OCI-LY1 (cell line): Measurements from ENCODE around the gene EREG.

Experiments
- H2AFZ ChIP-seq: fragments of 200-600 bp; sonication (generic), shearing (Covaris generic); 2 replicates; pipeline ENCODE4 v1.6.0; 2014; ENCODE audit warnings: antibody characterized with exemption, mild to moderate bottlenecking, low read length
- H3F3A ChIP-seq: fragments of 200-600 bp; sonication (generic), shearing (Covaris generic); 2 replicates; pipeline ENCODE4 v1.6.0; 2014; ENCODE audit warnings: mild to moderate bottlenecking, antibody characterized with exemption, low read length, moderate library complexity; ENCODE audit not compliant: insufficient read depth
- H3K27ac ChIP-seq: fragments of 200-600 bp; sonication (generic); 2 replicates; pipeline ENCODE4 v1.5.1; 2014; ENCODE audit warnings: low read length, mixed run types, mild to moderate bottlenecking, low read depth; ENCODE audit not compliant: poor library complexity, severe bottlenecking
- H3K27me3 ChIP-seq: fragments of 200-600 bp; sonication (generic); 2 replicates; pipeline ENCODE4 v1.6.0; 2014; ENCODE audit warnings: antibody characterized with exemption, mild to moderate bottlenecking, low read length, moderate library complexity; ENCODE audit not compliant: insufficient read depth
- H3K36me3 ChIP-seq: fragments of 200-600 bp; sonication (generic); 2 replicates; pipeline ENCODE4 v1.6.1; 2014; ENCODE audit warnings: mild to moderate bottlenecking, antibody characterized with exemption, low read length, moderate library complexity, mixed read lengths; ENCODE audit not compliant: insufficient read depth
- H3K4me1 ChIP-seq: fragments of 200-600 bp; sonication (generic); 2 replicates; pipeline ENCODE4 v1.5.1; 2014; ENCODE audit warnings: mild to moderate bottlenecking, low read length, moderate library complexity; ENCODE audit not compliant: insufficient read depth, severe bottlenecking
- H3K4me2 ChIP-seq: fragments of 200-600 bp; sonication (generic), shearing (Covaris generic); 2 replicates; pipeline ENCODE4 v1.6.1; 2014; ENCODE audit warnings: low read length
- H3K4me3 ChIP-seq: fragments of 200-600 bp; sonication (generic); 2 replicates; pipeline ENCODE4 v1.5.1; 2014; ENCODE audit warnings: low read length, low read depth, mild to moderate bottlenecking, mixed read lengths; ENCODE audit not compliant: poor library complexity, severe bottlenecking
- H3K79me2 ChIP-seq: fragments of 200-600 bp; shearing (Covaris generic); 2 replicates; pipeline ENCODE4 v1.6.1; 2016; ENCODE audit warnings: mixed run types, low read length, mixed read lengths; ENCODE audit not compliant: insufficient read depth
- H3K9ac ChIP-seq: fragments of 200-600 bp; sonication (generic), shearing (Covaris generic); 2 replicates; pipeline ENCODE4 v1.6.1; 2014; ENCODE audit warnings: mild to moderate bottlenecking, low read length, mixed read lengths
- H3K9me2 ChIP-seq: fragments of 200-600 bp; sonication (generic), shearing (Covaris generic); 2 replicates; pipeline ENCODE4 v1.6.1; 2014; ENCODE audit warnings: low read depth, mild to moderate bottlenecking, low read length, mixed read lengths
- H3K9me3 ChIP-seq: fragments of 200-600 bp; shearing (Covaris generic); 2 replicates; pipeline ENCODE4 v1.6.1; 2014; ENCODE audit warnings: low read length, mixed read lengths
- H4K20me1 ChIP-seq: fragments of 200-600 bp; sonication (generic), shearing (Covaris generic); 2 replicates; pipeline ENCODE4 v1.6.0; 2016; ENCODE audit warnings: mild to moderate bottlenecking, low read length; ENCODE audit not compliant: insufficient read depth
- CTCF ChIP-seq: fragments of 200-600 bp; sonication (generic), shearing (Covaris generic); IDR thresholded peaks from 2 replicates; pipeline ENCODE4 v1.5.1; 2017; ENCODE audit warnings: mild to moderate bottlenecking, antibody characterized with exemption, low read length, moderate library complexity, mixed read lengths
- EZH2 ChIP-seq: fragments of 200-600 bp; sonication (generic), shearing (Covaris generic); IDR thresholded peaks from 2 replicates; pipeline ENCODE4 v1.8.0; 2017; ENCODE audit warnings: borderline replicate concordance, mixed run types, mild to moderate bottlenecking, antibody characterized with exemption, low read length, moderate library complexity, mixed read lengths

Gene EREG

GRCh38 chr4:74418063-74418670, 53.2 kb downstream of the EREG start:
- TF ChIP-seq CTCF, result no peak
- TF ChIP-seq EZH2, result no peak
- Histone ChIP-seq H3K9me2 (no peaks in the 10 kb centered on the region), H2AFZ (no peak overlapping the region), H3K9ac (no peak overlapping the region), H3K4me3 (no peak overlapping the region), H3K36me3 (no peaks in the 10 kb centered on the region), H3K9me3 (no peaks in the 10 kb centered on the region), H3K27ac (no peak overlapping the region), H3K79me2 (no peaks in the 10 kb centered on the region), H3K4me2 (no peak overlapping the region), H4K20me1 (no peaks in the 10 kb centered on the region), H3K4me1 (no peaks in the 10 kb centered on the region), H3F3A (no peaks in the 10 kb centered on the region), H3K27me3 (no peaks in the 10 kb centered on the region)

GRCh38 chr4:74420863-74421262, 55.9 kb downstream of the EREG start:
- no peaks in the 10 kb centered on the region for H3F3A ChIP-seq
- TF ChIP-seq CTCF (no peak), EZH2 (no peak)
- no peak overlapping the region for H3K4me2 ChIP-seq
- H3K36me3 ChIP-seq, result no peaks in the 10 kb centered on the region
- no peaks in the 10 kb centered on the region for H3K4me1 ChIP-seq
- no peak overlapping the region for H2AFZ ChIP-seq
- no peak overlapping the region for H3K4me3 ChIP-seq
- no peaks in the 10 kb centered on the region for H4K20me1 ChIP-seq
- no peaks in the 10 kb centered on the region for H3K27me3 ChIP-seq
- H3K79me2 ChIP-seq, result no peaks in the 10 kb centered on the region
- H3K9me3 ChIP-seq, result no peaks in the 10 kb centered on the region
- H3K27ac ChIP-seq, result no peak overlapping the region
- H3K9me2 ChIP-seq, result no peaks in the 10 kb centered on the region
- no peak overlapping the region for H3K9ac ChIP-seq

GRCh38 chr4:74423104-74423503, 58.2 kb downstream of the EREG start:
- Histone ChIP-seq H3K4me3 (no peak overlapping the region), H3K27ac (no peak overlapping the region), H3K27me3 (no peaks in the 10 kb centered on the region), H3K9me2 (no peaks in the 10 kb centered on the region), H3K4me2 (no peak overlapping the region), H3K9me3 (no peaks in the 10 kb centered on the region), H3K79me2 (no peaks in the 10 kb centered on the region), H4K20me1 (no peaks in the 10 kb centered on the region), H3K4me1 (no peaks in the 10 kb centered on the region), H2AFZ (no peak overlapping the region), H3F3A (no peaks in the 10 kb centered on the region), H3K36me3 (no peaks in the 10 kb centered on the region), H3K9ac (no peak overlapping the region)
- TF ChIP-seq CTCF, result no peak
- TF ChIP-seq EZH2, result no peak
